Stimulated activated CD4-positive, alpha-beta T cell treated with anti-CD3 and anti-CD28 coated beads, Interleukin-4, amount 100 ng/mL, for 48 hours (primary cell): Measurements from ENCODE around the gene WASHC3.

Experiments
- DNase-seq, 2 donors: peaks; one replicate each; pipeline ENCODE4 v3.0.0-alpha.2; 2020; ENCODE audit warnings: low read depth in 2 of 2

Gene WASHC3

GRCh38 chr12:101968770-101969169 lies 93.0 kb downstream of the WASHC3 start:
- DNase-seq = no peak

GRCh38 chr12:101967506-101967905 lies 94.3 kb downstream of the WASHC3 start:
- DNase-seq = no peak

GRCh38 chr12:101966496-101966895 lies 95.3 kb downstream of the WASHC3 start:
- DNase-seq = no peak

- no peak for DNase-seq
These were observed 98.1 kb downstream of the WASHC3 start for GRCh38 chr12:101963697-101964096.
